ENCODE data around the gene PSTPIP1.

DNA sequence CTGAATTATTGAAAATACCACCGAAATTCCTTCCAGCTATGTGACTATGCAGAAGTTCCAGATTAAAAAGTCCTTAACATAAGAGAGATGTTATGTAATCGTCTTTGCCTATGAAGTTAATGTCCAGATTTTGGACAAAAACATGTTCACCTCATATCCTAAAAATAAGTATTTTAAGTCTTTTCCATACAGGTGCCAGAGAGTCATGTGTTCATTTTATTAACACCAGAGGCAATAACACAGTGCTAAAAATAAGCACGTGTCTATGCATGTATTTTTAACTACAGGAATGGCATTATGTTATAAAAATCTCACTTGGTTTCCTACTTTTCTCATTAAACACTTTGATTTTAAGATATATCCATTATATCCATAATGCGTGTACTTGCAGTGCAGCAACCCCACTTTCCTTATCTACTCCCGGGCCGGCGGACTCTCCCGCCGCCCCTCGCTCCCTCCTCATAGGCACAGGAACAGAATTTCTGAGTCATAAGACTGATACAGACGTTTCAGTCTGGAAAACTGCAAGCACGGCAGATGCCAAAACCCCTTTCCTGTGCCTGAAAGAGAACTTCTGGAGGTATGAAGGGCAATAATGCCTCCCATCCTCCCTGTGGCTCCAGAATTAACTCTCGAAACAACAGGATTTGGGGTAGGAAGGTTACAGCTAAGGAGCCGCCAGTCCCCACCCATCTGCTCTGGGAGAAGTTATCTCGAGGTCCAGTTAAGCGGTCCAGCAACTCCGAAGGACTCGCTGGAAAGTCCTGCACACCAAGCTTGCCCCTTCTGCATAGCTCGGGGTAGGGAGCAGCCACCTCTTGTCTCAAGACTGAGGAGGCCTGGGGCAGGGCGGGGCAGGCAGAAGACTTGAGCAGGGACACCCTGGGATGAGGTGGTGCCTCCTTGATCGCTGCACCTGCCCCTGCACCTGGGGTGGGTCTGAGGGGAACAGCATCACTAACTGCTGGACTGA is 22.3 kb upstream of the PSTPIP1 start:
- TF ChIP-seq, protein P1, sequence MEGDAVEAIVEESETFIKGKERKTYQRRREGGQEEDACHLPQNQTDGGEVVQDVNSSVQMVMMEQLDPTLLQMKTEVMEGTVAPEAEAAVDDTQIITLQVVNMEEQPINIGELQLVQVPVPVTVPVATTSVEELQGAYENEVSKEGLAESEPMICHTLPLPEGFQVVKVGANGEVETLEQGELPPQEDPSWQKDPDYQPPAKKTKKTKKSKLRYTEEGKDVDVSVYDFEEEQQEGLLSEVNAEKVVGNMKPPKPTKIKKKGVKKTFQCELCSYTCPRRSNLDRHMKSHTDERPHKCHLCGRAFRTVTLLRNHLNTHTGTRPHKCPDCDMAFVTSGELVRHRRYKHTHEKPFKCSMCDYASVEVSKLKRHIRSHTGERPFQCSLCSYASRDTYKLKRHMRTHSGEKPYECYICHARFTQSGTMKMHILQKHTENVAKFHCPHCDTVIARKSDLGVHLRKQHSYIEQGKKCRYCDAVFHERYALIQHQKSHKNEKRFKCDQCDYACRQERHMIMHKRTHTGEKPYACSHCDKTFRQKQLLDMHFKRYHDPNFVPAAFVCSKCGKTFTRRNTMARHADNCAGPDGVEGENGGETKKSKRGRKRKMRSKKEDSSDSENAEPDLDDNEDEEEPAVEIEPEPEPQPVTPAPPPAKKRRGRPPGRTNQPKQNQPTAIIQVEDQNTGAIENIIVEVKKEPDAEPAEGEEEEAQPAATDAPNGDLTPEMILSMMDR (IDR thresholded peaks at IDR 0.05): no peak
- TF ChIP-seq ZFX (IDR thresholded peaks at IDR 0.05; ENCODE audit: borderline replicate concordance): no peak
